Spinal cord (tissue), 10 donors: ENCODE data around the gene SYVN1. TPM values are rescaled to one million over a fixed set of nuclear protein-coding genes. Genes with fewer than 3 reads are reported as not detected.

Experiments used
- DNase-seq, 6 donors: peaks; one replicate each; pipeline versions ENCODE4 v3.0.0 to v3.0.0-alpha.2; 2013 to 2015; ENCODE audit warnings: low spot score in 6 of 6, low read depth in 4 of 6
- H3K27ac ChIP-seq: one replicate; pipeline ENCODE4 v1.5.1; 2013; ENCODE audit warnings: low read depth, low read length, control low read depth
- H3K27me3 ChIP-seq: one replicate; pipeline ENCODE4 v1.6.1; 2013; ENCODE audit warnings: low read length; ENCODE audit not compliant: control insufficient read depth, insufficient read depth
- H3K36me3 ChIP-seq: one replicate; pipeline ENCODE4 v1.6.1; 2013; ENCODE audit warnings: low read length; ENCODE audit not compliant: control insufficient read depth, insufficient read depth
- H3K4me1 ChIP-seq: one replicate; pipeline ENCODE4 v1.6.1; 2013; ENCODE audit warnings: low read length; ENCODE audit not compliant: control insufficient read depth, insufficient read depth
- H3K4me3 ChIP-seq: one replicate; pipeline ENCODE4 v1.5.1; 2013; ENCODE audit warnings: low read depth, low read length, control low read depth
- H3K9me3 ChIP-seq: one replicate; pipeline ENCODE4 v1.6.1; 2013; ENCODE audit warnings: low read length; ENCODE audit not compliant: control insufficient read depth, insufficient read depth
- WGBS: methylation state at CpG from one replicate; pipeline ENCODE4 v1.1.5; 2013; ENCODE audit warnings: missing lambda C conversion rate; ENCODE audit not compliant: insufficient coverage; 5-methylcytosine and 5-hydroxymethylcytosine counted together
- polyA plus RNA-seq, 2 donors: library from polyadenylated mRNA; unstranded; fragments of 120-200 nt; gene quantifications; one replicate each; pipeline ENCODE4 v1.2.1, GENCODE V29; 2013; ENCODE audit not compliant: insufficient read length in 2 of 2
- total RNA-seq, 2 donors: library from RNA; depleted of rRNA in 1 of 2; stranded (reverse); fragments of 120-200 nt in 1 of 2; fragments of >200 nt in 1 of 2; gene quantifications; one replicate each; pipeline versions ENCODE4 v1.2.3 to v1.2.4, GENCODE V29; 2013 to 2014
- donor health status: healthy.

SYVN1 gene
- total and polyA plus RNA-seq, 4 donors = 14.3 to 52.6 (median 31.3) TPM

DNA sequence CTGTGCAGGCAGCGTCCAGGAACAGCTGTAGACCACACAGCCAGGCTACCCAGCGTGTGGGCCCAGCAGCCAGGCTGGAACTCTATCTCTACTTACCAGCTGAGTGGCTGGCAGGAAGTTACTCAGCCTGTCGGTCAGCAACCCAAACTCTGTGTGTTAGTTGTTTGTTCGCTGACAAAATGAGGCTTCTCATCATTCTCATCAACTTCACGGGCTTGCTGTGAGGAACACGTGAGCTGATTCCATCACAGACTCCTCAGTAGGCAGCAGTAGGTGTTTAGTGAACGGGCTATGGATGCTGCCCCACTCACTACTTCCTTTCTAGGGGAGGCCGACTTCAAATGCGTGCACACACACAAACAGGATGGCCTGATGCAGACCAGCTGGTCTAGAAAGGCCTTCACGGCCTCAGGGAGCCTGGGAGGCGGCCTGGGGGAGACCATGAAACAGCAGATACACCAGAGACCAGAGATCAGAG is 34.9 kb upstream of the SYVN1 start:
- Histone ChIP-seq H3K36me3 (no peaks in the 10 kb centered on the region), H3K4me3 (no peak overlapping the region), H3K9me3 (no peaks in the 10 kb centered on the region), H3K4me1 (peaks cover 4% of the 10 kb centered on the region), H3K27me3 (no peaks in the 10 kb centered on the region), H3K27ac (no peak overlapping the region)
- no peak for DNase-seq
- WGBS = 65% methylated on average over 5 of the region's 11 CpGs

GRCh38 chr11:65167656-65168055 is 33.3 kb upstream of the SYVN1 start:
- Histone ChIP-seq H3K27me3 (no peaks in the 10 kb centered on the region), H3K4me1 (peaks cover 4% of the 10 kb centered on the region), H3K27ac (no peak overlapping the region), H3K4me3 (no peak overlapping the region), H3K36me3 (no peaks in the 10 kb centered on the region), H3K9me3 (no peaks in the 10 kb centered on the region)
- no peak for DNase-seq
- no CpG with 5 or more reads among the region's 3 CpGs for WGBS

- H3K4me3 ChIP-seq = no peak overlapping the region
Measured at GRCh38 chr11:65166893-65167292, 32.6 kb upstream of the SYVN1 start.

DNA sequence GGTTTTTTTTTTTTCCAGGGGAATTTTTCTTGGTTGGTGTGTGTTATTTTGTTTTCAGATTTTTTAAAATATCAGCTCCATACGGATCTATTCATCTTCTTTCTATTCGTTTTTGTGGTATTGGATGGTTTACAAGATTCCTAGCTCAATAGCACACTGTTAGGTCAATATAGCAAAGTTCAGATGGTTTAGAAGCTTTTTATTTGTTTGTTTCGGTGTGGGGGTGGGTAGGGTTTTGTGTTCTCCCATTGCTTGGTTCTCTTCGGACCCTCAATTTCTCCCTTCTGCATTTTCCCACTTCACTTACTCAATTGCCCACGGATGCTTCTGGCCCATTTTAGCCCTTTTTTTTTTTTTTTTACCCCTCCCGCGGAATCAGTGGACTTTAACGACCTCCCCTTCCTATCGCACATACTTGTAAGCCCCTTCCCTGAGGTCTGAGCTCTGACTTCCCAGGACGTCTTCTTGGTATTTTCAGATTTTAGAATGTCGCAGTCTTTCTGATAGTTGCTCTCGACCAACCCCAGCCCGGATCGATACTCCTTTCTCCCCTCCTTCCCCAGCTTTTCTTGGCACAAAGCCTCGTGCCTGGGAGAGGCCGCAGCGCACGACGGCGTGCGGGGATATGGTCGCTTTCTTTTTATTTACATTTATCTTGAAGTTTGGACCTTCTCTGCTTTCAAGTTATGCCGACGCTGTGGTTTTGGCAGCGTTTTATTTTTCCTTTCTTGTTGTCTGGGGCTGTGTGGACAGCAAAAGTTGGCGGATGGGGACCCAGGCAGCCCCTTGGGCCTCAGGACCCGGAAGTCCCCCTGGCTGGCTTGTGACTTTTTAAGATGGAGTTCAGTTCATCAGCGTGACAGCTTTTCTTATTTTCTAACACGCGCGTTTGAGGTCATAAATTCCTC is 31.3 kb upstream of the SYVN1 start:
- Histone ChIP-seq H3K27ac (peak overlapping the region; percentile 6), H3K4me3 (no peak overlapping the region), H3K4me1 (peaks cover 4% of the 10 kb centered on the region), H3K27me3 (no peaks in the 10 kb centered on the region), H3K36me3 (no peaks in the 10 kb centered on the region), H3K9me3 (no peaks in the 10 kb centered on the region)
- DNase-seq = peak in 1 of 6 donors; percentile 21
- WGBS = 51% methylated on average over 24 of the region's 31 CpGs

More at GRCh38 chr11:65166893-65167292, 32.6 kb upstream of the SYVN1 start:
- WGBS = 100% methylated on average over 1 of the region's 3 CpGs
- Histone ChIP-seq H3K36me3 (no peaks in the 10 kb centered on the region), H3K4me1 (peaks cover 4% of the 10 kb centered on the region), H3K27me3 (no peaks in the 10 kb centered on the region), H3K27ac (no peak overlapping the region), H3K9me3 (no peaks in the 10 kb centered on the region)
- DNase-seq = no peak

DNA sequence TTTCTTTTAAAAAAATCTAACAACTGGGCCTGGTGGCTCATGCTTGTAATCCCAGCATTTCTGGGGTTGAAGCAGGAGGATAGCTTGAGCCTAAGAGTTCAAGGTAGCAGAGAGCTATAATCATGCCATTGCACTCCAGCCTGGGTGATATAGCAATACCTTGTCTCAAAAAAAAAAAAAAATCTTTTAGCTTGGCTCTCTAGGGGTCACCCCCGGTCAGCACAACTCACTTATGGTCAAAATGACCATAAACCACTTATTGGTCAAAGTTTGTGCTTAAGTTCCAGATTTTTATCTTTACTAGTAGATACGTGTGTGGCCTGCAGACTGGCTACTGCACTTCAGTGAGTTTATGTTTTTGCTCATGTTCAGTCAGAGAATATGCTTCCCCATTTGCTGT is 29.4 kb upstream of the SYVN1 start:
- 100% methylated on average over 1 of the region's 2 CpGs for WGBS
- Histone ChIP-seq H3K4me1 (peaks cover 4% of the 10 kb centered on the region), H3K36me3 (no peaks in the 10 kb centered on the region), H3K27ac (no peak overlapping the region), H3K4me3 (no peak overlapping the region), H3K27me3 (no peaks in the 10 kb centered on the region), H3K9me3 (no peaks in the 10 kb centered on the region)
- no peak for DNase-seq

DNA sequence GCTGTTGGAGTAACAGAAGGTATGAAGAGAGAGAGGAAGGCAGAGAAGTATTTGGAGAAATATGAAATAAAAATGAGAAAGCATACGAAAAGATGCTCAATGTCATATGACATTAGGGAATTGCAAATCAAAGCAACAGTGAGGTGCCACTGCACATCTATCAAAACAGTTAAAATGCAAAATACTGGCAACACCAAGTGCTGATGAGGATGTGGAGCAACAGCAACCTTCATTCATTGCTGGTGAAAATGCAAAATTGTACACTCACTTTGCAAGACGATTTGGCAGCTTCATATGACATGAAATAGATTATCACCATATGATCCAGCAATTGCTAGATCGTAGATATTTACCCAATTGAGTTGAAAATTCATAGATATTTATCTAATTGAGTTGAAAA is 26.3 kb upstream of the SYVN1 start:
- no peaks in the 10 kb centered on the region for H3K4me1 ChIP-seq
- H3K36me3 ChIP-seq = no peaks in the 10 kb centered on the region
- H3K27me3 ChIP-seq = no peaks in the 10 kb centered on the region
- H3K9me3 ChIP-seq = no peaks in the 10 kb centered on the region
- H3K27ac ChIP-seq = no peak overlapping the region
- no peak for DNase-seq
- no CpG with 5 or more reads among the region's 3 CpGs for WGBS
- no peak overlapping the region for H3K4me3 ChIP-seq

- H3K4me1 ChIP-seq = no peaks in the 10 kb centered on the region
- H3K27me3 ChIP-seq = no peaks in the 10 kb centered on the region
- H3K4me3 ChIP-seq = no peak overlapping the region
- no peaks in the 10 kb centered on the region for H3K36me3 ChIP-seq
- no peaks in the 10 kb centered on the region for H3K9me3 ChIP-seq
- WGBS = no CpG with 5 or more reads among the region's 5 CpGs
- DNase-seq = no peak
- no peak overlapping the region for H3K27ac ChIP-seq
Measured at GRCh38 chr11:65159012-65159411, 24.7 kb upstream of the SYVN1 start.

DNA sequence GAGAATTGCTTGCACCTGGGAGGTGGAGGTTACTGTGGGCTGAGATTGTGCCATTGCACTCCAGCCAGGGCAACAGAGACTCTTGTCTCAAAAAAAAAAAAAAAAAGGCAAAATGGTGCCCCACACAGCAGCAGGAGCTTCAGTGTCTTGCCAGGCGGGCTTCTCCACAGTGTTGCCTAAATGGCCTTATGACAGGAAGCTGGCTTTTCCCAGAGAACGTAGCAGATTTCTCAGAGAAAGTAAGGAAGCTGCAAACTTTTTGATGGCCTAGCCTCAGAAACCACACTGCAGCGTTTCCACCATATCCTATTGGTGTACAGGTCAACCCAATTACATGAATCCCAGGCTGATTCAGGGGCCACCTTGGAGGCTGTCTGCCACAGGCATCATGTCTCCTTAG is 23.0 kb upstream of the SYVN1 start:
- DNase-seq = no peak
- Histone ChIP-seq H3K4me3 (no peak overlapping the region), H3K27me3 (no peaks in the 10 kb centered on the region), H3K9me3 (no peaks in the 10 kb centered on the region), H3K36me3 (no peaks in the 10 kb centered on the region), H3K27ac (no peak overlapping the region), H3K4me1 (no peaks in the 10 kb centered on the region)
- 67% methylated on average over 3 of the region's 3 CpGs for WGBS

GRCh38 chr11:65156926-65157325 is 22.6 kb upstream of the SYVN1 start:
- no peaks in the 10 kb centered on the region for H3K36me3 ChIP-seq
- no peaks in the 10 kb centered on the region for H3K9me3 ChIP-seq
- no peaks in the 10 kb centered on the region for H3K4me1 ChIP-seq
- no peak overlapping the region for H3K27ac ChIP-seq
- 93% methylated on average over 3 of the region's 3 CpGs for WGBS
- no peaks in the 10 kb centered on the region for H3K27me3 ChIP-seq
- no peak for DNase-seq
- no peak overlapping the region for H3K4me3 ChIP-seq

GRCh38 chr11:65156256-65156655 is 21.9 kb upstream of the SYVN1 start:
- Histone ChIP-seq H3K36me3 (no peaks in the 10 kb centered on the region), H3K9me3 (no peaks in the 10 kb centered on the region), H3K27me3 (no peaks in the 10 kb centered on the region), H3K27ac (no peak overlapping the region), H3K4me1 (no peaks in the 10 kb centered on the region), H3K4me3 (no peak overlapping the region)
- WGBS = no CpG with 5 or more reads among the region's 3 CpGs
- DNase-seq = no peak
